ENCODE measurements around the gene DRG1. TPM values are rescaled to one million over a fixed set of nuclear protein-coding genes. Genes with fewer than 3 reads are reported as not detected.

Gene DRG1
- polyA plus RNA-seq, 2 of the 4 experiments (the other 2 are of a cell fraction): 77.5 to 90.4 TPM

GRCh38 chr22:31445642-31446041 is 46.2 kb downstream of the DRG1 start:
- ATAC-seq: no peak
- Histone ChIP-seq H3K27ac (no peak overlapping the region), H3K4me1 (no peaks in the 10 kb centered on the region), H3K4me3 (no peak overlapping the region), H3K4me2 (no peak overlapping the region), H3K9me3 (no peaks in the 10 kb centered on the region)
- WGBS (ENCODE audit: missing lambda C conversion rate): 62% methylated on average over 2 of the region's 3 CpGs
- CTCF ChIA-PET: no interaction called here
- no peak for TF ChIP-seq HOXB5 (CRISPR knock-in tag; IDR thresholded peaks at IDR 0.05)
- TF ChIP-seq RAD21 (conservative IDR thresholded peaks at IDR 0.05 in 1 of 2, IDR thresholded peaks at IDR 0.05 in 1 of 2): no peak
- TF ChIP-seq SMC3 (IDR thresholded peaks at IDR 0.05): no peak
- TF ChIP-seq CBX2 (IDR thresholded peaks at IDR 0.05; ENCODE audit: borderline replicate concordance, low read depth): no peak
- no peak for TF ChIP-seq HOXA7 (CRISPR knock-in tag; IDR thresholded peaks at IDR 0.05)
- TF ChIP-seq BHLHE40 (IDR thresholded peaks at IDR 0.05; ENCODE audit: low read depth, low read length): no peak
- no peak for TF ChIP-seq MAX (IDR thresholded peaks at IDR 0.05)
- TF ChIP-seq KDM5A (IDR thresholded peaks at IDR 0.05): no peak
- no peak for TF ChIP-seq ESRRA (IDR thresholded peaks at IDR 0.05; ENCODE audit: borderline replicate concordance, low read length)
- no peak for TF ChIP-seq POLR2AphosphoS2 (conservative IDR thresholded peaks at IDR 0.05; ENCODE audit: low read length)
- TF ChIP-seq ATOH8 (CRISPR knock-in tag; IDR thresholded peaks at IDR 0.05; ENCODE audit: low read depth): no peak
- TF ChIP-seq REST (IDR thresholded peaks at IDR 0.05): no peak
- TF ChIP-seq EHF (CRISPR knock-in tag; IDR thresholded peaks at IDR 0.05): no peak
- no peak for TF ChIP-seq GATA3 (IDR thresholded peaks at IDR 0.05; ENCODE audit: borderline replicate concordance)
- no peak for TF ChIP-seq NR3C1 (IDR thresholded peaks at IDR 0.05)
- no peak for TF ChIP-seq EP300 (IDR thresholded peaks at IDR 0.05)
- no peak for TF ChIP-seq MYC (IDR thresholded peaks at IDR 0.05; ENCODE audit: borderline replicate concordance, low read length)
- FAIRE-seq: no peak
- no peak for DNase-seq (ENCODE audit: low read depth in 1 of 2, low spot score in 1 of 2)
- POLR2A ChIA-PET: no interaction called here

GRCh38 chr22:31446208-31446607 is 46.8 kb downstream of the DRG1 start:
- 81% methylated on average over 3 of the region's 3 CpGs for WGBS (ENCODE audit: missing lambda C conversion rate)
- H3K27ac ChIP-seq: no peak overlapping the region
- FAIRE-seq: no peak
- no peak for DNase-seq (ENCODE audit: low read depth in 1 of 2, low spot score in 1 of 2)
- ChIA-PET CTCF (interaction anchor here (0.7 to 1.2 kb wide), 2 partner anchors 11 to 13 kb away, joined by 3 to 4 read pairs; no protein-coding TSS in a partner anchor), POLR2A (no interaction called here)
- no peaks in the 10 kb centered on the region for H3K9me3 ChIP-seq
- H3K4me1 ChIP-seq: no peaks in the 10 kb centered on the region
- no peak overlapping the region for H3K4me3 ChIP-seq
- ATAC-seq: no peak
- TF ChIP-seq CHD2 (IDR thresholded peaks at IDR 0.05; ENCODE audit: low read length, partially characterized antibody) (no peak), POLR2AphosphoS2 (conservative IDR thresholded peaks at IDR 0.05; ENCODE audit: low read length) (no peak), PHF8 (IDR thresholded peaks at IDR 0.05; ENCODE audit: borderline replicate concordance, low read depth) (no peak)
- H3K4me2 ChIP-seq: no peak overlapping the region

- no peak for FAIRE-seq
- ChIA-PET CTCF (interaction anchor here (0.7 to 1.2 kb wide), 2 partner anchors 10 to 13 kb away, joined by 3 to 4 read pairs; no protein-coding TSS in a partner anchor), POLR2A (no interaction called here)
These were observed 47.4 kb downstream of the DRG1 start for GRCh38 chr22:31446767-31447166.

More at GRCh38 chr22:31446767-31447166, 47.4 kb downstream of the DRG1 start:
- H3K9me3 ChIP-seq: no peaks in the 10 kb centered on the region
- 90% methylated on average over 2 of the region's 2 CpGs for WGBS (ENCODE audit: missing lambda C conversion rate)
- no peak overlapping the region for H3K4me2 ChIP-seq
- no peak overlapping the region for H3K27ac ChIP-seq
- no peak for DNase-seq (ENCODE audit: low read depth in 1 of 2, low spot score in 1 of 2)
- no peak overlapping the region for H3K4me3 ChIP-seq
- no peaks in the 10 kb centered on the region for H3K4me1 ChIP-seq
- TF ChIP-seq MAFK (IDR thresholded peaks at IDR 0.05; ENCODE audit: partially characterized antibody) (peak; percentile 92), ZNF302 (CRISPR knock-in tag; IDR thresholded peaks at IDR 0.05) (no peak), GATA3 (IDR thresholded peaks at IDR 0.05; ENCODE audit: borderline replicate concordance) (no peak)
- no peak for ATAC-seq

Measured in A549 (cell line).